HEK293 (cell line): ENCODE results near the gene DNAJC11.
A peak's percentile ranks its signal among the peaks of the same experiment; 100 is the strongest.

Source experiments
- CTCF ChIA-PET: fragments of 350-600 bp; formaldehyde crosslinking; extraction: SDS; loops from one replicate; lab custom pipeline; 2021; ENCODE audit warnings: antibody characterized with exemption; lab: Yijun Ruan, JAX
- POLR2A ChIA-PET: fragments of 300-600 bp; formaldehyde crosslinking; extraction: SDS; loops from one replicate; lab custom pipeline; 2020; ENCODE audit warnings: antibody characterized with exemption, inconsistent platforms; lab: Yijun Ruan, JAX
- H3K27ac ChIP-seq: fragments of 200-500 bp; sonication (Bioruptor generic); 2 replicates; pipeline ENCODE4 v1.5.1; 2014; ENCODE audit warnings: low read depth, low read length, control low read depth, inconsistent platforms; ENCODE audit errors: extremely low read depth
- H3K36me3 ChIP-seq, 2 experiments: fragments of 200-500 bp in 1 of 2; sonication (Bioruptor generic) in 1 of 2; 1 replicate in 1 of 2; 2 replicates in 1 of 2; pipeline ENCODE4 v1.5.1; 2014 to 2017; ENCODE audit warnings: inconsistent platforms in 2 of 2, low read length in 2 of 2; ENCODE audit not compliant: control insufficient read depth in 2 of 2, insufficient read depth in 1 of 2
- H3K4me1 ChIP-seq: fragments of 200-500 bp; sonication (Bioruptor generic); 2 replicates; pipeline ENCODE4 v1.5.1; 2014; ENCODE audit warnings: mild to moderate bottlenecking, low read length, inconsistent platforms; ENCODE audit not compliant: control insufficient read depth, insufficient read depth
- H3K4me3 ChIP-seq: 2 replicates; pipeline ENCODE4 v1.5.1; 2011; ENCODE audit warnings: low read depth, mild to moderate bottlenecking, control low read depth, low read length, moderate library complexity
- H3K9me3 ChIP-seq: fragments of 200-500 bp; sonication (Bioruptor generic); 2 replicates; pipeline ENCODE4 v1.5.1; 2014; ENCODE audit warnings: low read depth, low read length, inconsistent platforms; ENCODE audit not compliant: control insufficient read depth, insufficient read depth
- KLF1 ChIP-seq: fragments of 450-650 bp; formaldehyde crosslinking; IDR thresholded peaks from 2 replicates; pipeline ENCODE4 v1.5.1; 2016; ENCODE audit warnings: missing biosample characterization, missing genetic modification characterization
- KLF8 ChIP-seq: fragments of 450-650 bp; formaldehyde crosslinking; IDR thresholded peaks from 2 replicates; pipeline ENCODE4 v1.5.1; 2016; ENCODE audit warnings: missing biosample characterization, missing genetic modification characterization
- PRDM1 ChIP-seq: fragments of 450-650 bp; formaldehyde crosslinking; IDR thresholded peaks from 2 replicates; pipeline ENCODE4; 2016; ENCODE audit warnings: missing biosample characterization, missing genetic modification characterization
- SALL2 ChIP-seq: fragments of 450-650 bp; formaldehyde crosslinking; IDR thresholded peaks from 2 replicates; pipeline ENCODE4 v1.5.0; 2017; ENCODE audit warnings: missing biosample characterization, mild to moderate bottlenecking, missing genetic modification characterization, borderline replicate concordance
- ZBTB44 ChIP-seq: fragments of 450-650 bp; IDR thresholded peaks from 2 replicates; pipeline ENCODE4 v1.5.1; 2018; ENCODE audit warnings: missing biosample characterization, mild to moderate bottlenecking, missing genetic modification characterization
- ZNF10 ChIP-seq: fragments of 450-650 bp; formaldehyde crosslinking; IDR thresholded peaks from 2 replicates; pipeline ENCODE4 v1.5.1; 2017; ENCODE audit warnings: missing biosample characterization, missing genetic modification characterization
- ZNF155 ChIP-seq: fragments of 450-650 bp; formaldehyde crosslinking; IDR thresholded peaks from 2 replicates; pipeline ENCODE4 v1.5.1; 2016; ENCODE audit warnings: missing biosample characterization, missing genetic modification characterization
- ZNF169 ChIP-seq: fragments of 450-650 bp; formaldehyde crosslinking; IDR thresholded peaks from 2 replicates; pipeline ENCODE4 v1.5.1; 2016; ENCODE audit warnings: missing biosample characterization, missing genetic modification characterization
- ZNF184 ChIP-seq: fragments of 450-650 bp; IDR thresholded peaks from 2 replicates; pipeline ENCODE4 v1.5.1; 2018; ENCODE audit warnings: missing biosample characterization, mild to moderate bottlenecking, missing genetic modification characterization
- ZNF2 ChIP-seq: fragments of 450-650 bp; formaldehyde crosslinking; IDR thresholded peaks from 2 replicates; pipeline ENCODE4 v1.5.1; 2016; ENCODE audit warnings: missing biosample characterization, missing genetic modification characterization
- ZNF280C ChIP-seq: fragments of 450-650 bp; formaldehyde crosslinking; IDR thresholded peaks from 2 replicates; pipeline ENCODE4 v1.5.1; 2016; ENCODE audit warnings: missing biosample characterization, missing genetic modification characterization
- ZNF292 ChIP-seq: fragments of 450-650 bp; formaldehyde crosslinking; IDR thresholded peaks from 2 replicates; pipeline ENCODE4 v1.5.1; 2016; ENCODE audit warnings: low read depth, missing biosample characterization, missing genetic modification characterization, borderline replicate concordance
- ZNF366 ChIP-seq: fragments of 450-650 bp; formaldehyde crosslinking; conservative IDR thresholded peaks from 2 replicates; pipeline ENCODE4 v1.5.1; 2016; ENCODE audit warnings: missing biosample characterization, missing genetic modification characterization
- ZNF488 ChIP-seq: fragments of 450-650 bp; formaldehyde crosslinking; IDR thresholded peaks from 2 replicates; pipeline ENCODE4 v1.5.1; 2016; ENCODE audit warnings: missing biosample characterization, missing genetic modification characterization
- ZNF596 ChIP-seq: fragments of 450-650 bp; IDR thresholded peaks from 2 replicates; pipeline ENCODE4 v1.5.0; 2018; ENCODE audit warnings: missing biosample characterization, mild to moderate bottlenecking, missing genetic modification characterization, moderate library complexity
- ZNF600 ChIP-seq: fragments of 450-650 bp; formaldehyde crosslinking; IDR thresholded peaks from 2 replicates; pipeline ENCODE4 v1.5.1; 2016; ENCODE audit warnings: missing biosample characterization, missing genetic modification characterization
- ZNF692 ChIP-seq: fragments of 450-650 bp; formaldehyde crosslinking; IDR thresholded peaks from 2 replicates; pipeline ENCODE4 v1.5.1; 2016; ENCODE audit warnings: missing biosample characterization, missing genetic modification characterization
- TF ChIP-seq, protein P1 (sequence below): fragments of 450-650 bp; formaldehyde crosslinking; IDR thresholded peaks from 2 replicates; pipeline ENCODE4 v1.5.1; 2016; ENCODE audit warnings: missing biosample characterization, missing genetic modification characterization, low read depth

The DNAJC11 gene

GRCh38 chr1:6591644-6592043 lies 110.0 kb downstream of the DNAJC11 start (continued):
- no peak for TF ChIP-seq KLF1 (tag by site-specific recombination)
- TF ChIP-seq ZNF596 (tag by site-specific recombination): no peak
- TF ChIP-seq ZNF366: no peak

- no peaks in the 10 kb centered on the region for H3K9me3 ChIP-seq
- CTCF ChIA-PET: interaction anchor here (1.8 kb wide), 1 partner anchor 36 kb away, joined by 7 read pairs; the partner anchor contains the start of gene TAS1R1
Measured at GRCh38 chr1:6591222-6591621, 110.4 kb downstream of the DNAJC11 start.

GRCh38 chr1:6590046-6590445 lies 111.6 kb downstream of the DNAJC11 start:
- H3K4me1 ChIP-seq: no peaks in the 10 kb centered on the region
- TF ChIP-seq KLF8 (no peak), ZNF184 (no peak), ZBTB44 (no peak), ZNF692 (tag by site-specific recombination) (no peak), ZNF155 (tag by site-specific recombination) (no peak), SALL2 (tag by site-specific recombination) (no peak), ZNF292 (tag by site-specific recombination) (no peak), ZNF488 (tag by site-specific recombination) (no peak), ZNF280C (tag by site-specific recombination) (no peak), PRDM1 (no peak), ZNF10 (tag by site-specific recombination) (no peak), ZNF169 (tag by site-specific recombination) (no peak)
- TF ChIP-seq, protein P1, sequence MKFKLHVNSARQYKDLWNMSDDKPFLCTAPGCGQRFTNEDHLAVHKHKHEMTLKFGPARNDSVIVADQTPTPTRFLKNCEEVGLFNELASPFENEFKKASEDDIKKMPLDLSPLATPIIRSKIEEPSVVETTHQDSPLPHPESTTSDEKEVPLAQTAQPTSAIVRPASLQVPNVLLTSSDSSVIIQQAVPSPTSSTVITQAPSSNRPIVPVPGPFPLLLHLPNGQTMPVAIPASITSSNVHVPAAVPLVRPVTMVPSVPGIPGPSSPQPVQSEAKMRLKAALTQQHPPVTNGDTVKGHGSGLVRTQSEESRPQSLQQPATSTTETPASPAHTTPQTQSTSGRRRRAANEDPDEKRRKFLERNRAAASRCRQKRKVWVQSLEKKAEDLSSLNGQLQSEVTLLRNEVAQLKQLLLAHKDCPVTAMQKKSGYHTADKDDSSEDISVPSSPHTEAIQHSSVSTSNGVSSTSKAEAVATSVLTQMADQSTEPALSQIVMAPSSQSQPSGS (tag by site-specific recombination): no peak
- peaks cover 0 to 96% of the 10 kb centered on the region in 2 experiments; a peak in 1 of 3 replicates for H3K36me3 ChIP-seq
- H3K27ac ChIP-seq: no peak overlapping the region
- no peak overlapping the region for H3K4me3 ChIP-seq
- no peaks in the 10 kb centered on the region for H3K9me3 ChIP-seq
- ChIA-PET CTCF (no interaction called here), POLR2A (interaction anchor here (1.2 to 2.4 kb wide), 4 partner anchors 10 to 12 kb away, joined by 4 to 13 read pairs (median 10); partner anchors contain the start of genes KLHL21 and ZBTB48)

More at GRCh38 chr1:6591222-6591621, 110.4 kb downstream of the DNAJC11 start:
- TF ChIP-seq ZNF600 (tag by site-specific recombination) (peak; percentile 67; the same call in 1 of the 2 replicates), ZNF2 (no peak)
- Histone ChIP-seq H3K27ac (no peak overlapping the region), H3K4me1 (no peaks in the 10 kb centered on the region), H3K4me3 (no peak overlapping the region), H3K36me3 (peaks cover 3 to 100% of the 10 kb centered on the region in 2 experiments; a peak in 2 of 3 replicates)
- POLR2A ChIA-PET: interaction anchor here (1.2 to 2.3 kb wide), 3 partner anchors 10 to 12 kb away, joined by 3 to 12 read pairs (median 4); partner anchors contain the start of gene ZBTB48
